Tibial artery (tissue), 4 donors: ENCODE measurements around the gene DAB2.

Experiments
- DNase-seq, 2 donors: peaks; one replicate each; pipeline ENCODE4 v3.0.0-alpha.2; 2019
- H3K27ac ChIP-seq, 2 donors: fragments of 200-600 bp; sonication (generic) in 1 of 2; 1 replicate in 1 of 2; 2 replicates in 1 of 2; pipeline ENCODE4 v1.5.1; 2018 to 2019; ENCODE audit warnings: mild to moderate bottlenecking in 1 of 2
- H3K27me3 ChIP-seq, 2 donors: fragments of 200-600 bp; sonication (generic) in 1 of 2; one replicate each; pipeline versions ENCODE4 v1.5.1 to v1.6.0; 2016 to 2019
- H3K36me3 ChIP-seq, 3 donors: fragments of 200-600 bp; sonication (generic) in 2 of 3; one replicate each; pipeline ENCODE4 v1.5.1; 2016 to 2019; ENCODE audit warnings: mild to moderate bottlenecking in 2 of 3
- H3K4me1 ChIP-seq, 4 donors: fragments of 200-600 bp; sonication (generic) in 2 of 4; 1 replicate in 3 of 4; 2 replicates in 1 of 4; pipeline ENCODE4 v1.5.1; 2016 to 2019
- H3K4me3 ChIP-seq, 2 donors: fragments of 200-600 bp; sonication (generic) in 1 of 2; 1 replicate in 1 of 2; 2 replicates in 1 of 2; pipeline ENCODE4 v1.5.1; 2018 to 2019; ENCODE audit warnings: mild to moderate bottlenecking in 2 of 2
- H3K9me3 ChIP-seq, 3 donors: fragments of 200-600 bp; sonication (generic) in 1 of 3; one replicate each; pipeline ENCODE4 v1.5.1; 2016 to 2019
- intact Hi-C: fragments of 100-400 bp; cut with DNase I; formaldehyde crosslinking; loops from one replicate; pipeline ENCODE4 v1.15.0; 2023; ENCODE audit warnings: low total_unique reads
- TF ChIP-seq, protein P1 (sequence below), 2 experiments: fragments of 200-600 bp in 1 of 2; fragments of 450-650 bp in 1 of 2; IDR thresholded peaks; one replicate each; pipeline ENCODE4 v1.5.1; 2017 to 2019; ENCODE audit warnings: antibody characterized with exemption in 2 of 2, mild to moderate bottlenecking in 1 of 2, moderate library complexity in 1 of 2

Gene DAB2

DNA sequence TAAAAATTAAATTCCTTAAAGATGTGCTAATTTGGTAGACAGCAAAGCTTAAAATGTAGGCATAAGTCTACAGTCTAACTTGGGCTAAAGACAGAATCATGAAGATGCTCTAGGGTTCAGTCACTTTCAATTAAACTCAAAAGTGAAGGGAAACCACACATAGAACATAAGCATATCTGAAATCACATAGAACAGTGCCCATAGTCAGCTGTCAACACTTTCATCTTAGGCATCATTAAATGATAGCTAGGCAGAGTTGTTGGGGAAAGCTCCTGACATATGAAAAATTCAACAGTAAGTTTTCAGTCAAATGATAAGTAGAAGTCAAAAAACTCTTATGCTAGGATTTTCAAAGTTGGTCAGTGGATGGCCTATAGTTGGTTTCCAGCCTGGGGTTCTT, 11.0 kb downstream of the DAB2 start:
- peaks cover 0 to 79% (median 37%) of the 10 kb centered on the region in 4 donors for H3K4me1 ChIP-seq
- no peaks in the 10 kb centered on the region for H3K27me3 ChIP-seq
- H3K4me3 ChIP-seq, result no peak overlapping the region
- TF ChIP-seq, protein P1, sequence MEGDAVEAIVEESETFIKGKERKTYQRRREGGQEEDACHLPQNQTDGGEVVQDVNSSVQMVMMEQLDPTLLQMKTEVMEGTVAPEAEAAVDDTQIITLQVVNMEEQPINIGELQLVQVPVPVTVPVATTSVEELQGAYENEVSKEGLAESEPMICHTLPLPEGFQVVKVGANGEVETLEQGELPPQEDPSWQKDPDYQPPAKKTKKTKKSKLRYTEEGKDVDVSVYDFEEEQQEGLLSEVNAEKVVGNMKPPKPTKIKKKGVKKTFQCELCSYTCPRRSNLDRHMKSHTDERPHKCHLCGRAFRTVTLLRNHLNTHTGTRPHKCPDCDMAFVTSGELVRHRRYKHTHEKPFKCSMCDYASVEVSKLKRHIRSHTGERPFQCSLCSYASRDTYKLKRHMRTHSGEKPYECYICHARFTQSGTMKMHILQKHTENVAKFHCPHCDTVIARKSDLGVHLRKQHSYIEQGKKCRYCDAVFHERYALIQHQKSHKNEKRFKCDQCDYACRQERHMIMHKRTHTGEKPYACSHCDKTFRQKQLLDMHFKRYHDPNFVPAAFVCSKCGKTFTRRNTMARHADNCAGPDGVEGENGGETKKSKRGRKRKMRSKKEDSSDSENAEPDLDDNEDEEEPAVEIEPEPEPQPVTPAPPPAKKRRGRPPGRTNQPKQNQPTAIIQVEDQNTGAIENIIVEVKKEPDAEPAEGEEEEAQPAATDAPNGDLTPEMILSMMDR (IDR thresholded peaks at IDR 0.05), result no peak
- H3K36me3 ChIP-seq, result peaks cover 0 to 14% (median 0%) of the 10 kb centered on the region in 3 donors
- DNase-seq, result no peak
- intact Hi-C loops, result no loop called here
- H3K27ac ChIP-seq, result no peak overlapping the region
- H3K9me3 ChIP-seq, result no peaks in the 10 kb centered on the region

DNA sequence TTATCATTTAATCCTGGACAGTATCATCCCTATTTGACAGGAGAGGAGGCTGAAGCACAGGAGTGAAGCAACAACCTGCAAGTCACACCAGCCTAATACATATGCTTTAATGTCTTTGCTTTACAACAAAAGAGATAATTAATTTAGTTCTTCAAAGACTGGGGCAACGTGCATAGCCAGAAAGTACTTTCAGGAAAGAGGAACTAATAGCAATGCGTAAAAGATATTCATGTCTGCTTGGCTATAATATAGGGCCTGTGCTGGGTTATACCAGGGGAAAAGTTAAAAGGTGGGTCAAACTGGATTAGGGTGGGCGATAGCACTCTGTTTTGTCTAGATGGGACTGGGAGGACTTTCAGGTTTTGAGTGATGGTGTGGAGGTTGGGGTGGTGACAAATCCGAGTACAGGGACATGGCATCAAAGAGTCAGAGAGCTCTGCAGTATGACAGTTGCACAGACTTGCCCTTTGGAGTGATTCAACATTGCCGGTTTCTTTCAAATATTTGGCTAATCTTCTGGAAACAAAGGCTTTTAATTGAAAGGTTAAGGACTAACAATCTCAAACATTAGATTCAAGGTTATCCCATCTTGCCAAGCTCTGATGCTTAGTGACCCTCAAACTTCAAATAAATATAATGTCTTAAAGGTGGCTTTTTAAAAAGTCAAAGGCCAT, 11.9 kb downstream of the DAB2 start:
- intact Hi-C loops, result no loop called here
- no peaks in the 10 kb centered on the region for H3K9me3 ChIP-seq
- peaks cover 0 to 14% (median 0%) of the 10 kb centered on the region in 3 donors for H3K36me3 ChIP-seq
- TF ChIP-seq, protein P1 (IDR thresholded peaks at IDR 0.05), result no peak
- peaks cover 0 to 82% (median 38%) of the 10 kb centered on the region in 4 donors for H3K4me1 ChIP-seq
- H3K4me3 ChIP-seq, result no peak overlapping the region
- no peak for DNase-seq
- H3K27me3 ChIP-seq, result no peaks in the 10 kb centered on the region
- peak overlapping the region in 1 of 2 donors; percentile 67 for H3K27ac ChIP-seq

DNA sequence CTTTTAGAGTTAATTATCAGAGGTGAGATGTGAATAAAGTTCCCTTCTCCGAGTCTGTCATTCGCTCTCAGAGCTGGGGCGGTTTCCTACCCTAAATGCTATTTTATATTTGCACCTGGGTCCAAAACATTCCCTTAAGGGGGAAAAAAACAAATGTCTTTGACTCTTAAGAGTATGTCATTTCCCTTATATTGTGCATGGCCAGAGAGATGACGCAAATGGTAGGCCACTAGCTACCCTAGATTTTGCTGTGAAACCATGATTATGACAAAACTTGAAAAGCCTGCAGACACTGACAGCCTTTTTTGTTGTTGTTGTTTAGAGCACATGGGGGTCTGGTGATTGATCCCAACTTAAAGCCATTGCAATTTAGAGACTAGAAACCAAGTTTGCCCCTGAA, 12.8 kb downstream of the DAB2 start:
- no peak overlapping the region for H3K4me3 ChIP-seq
- peak overlapping the region; percentile 67 to 71 for H3K27ac ChIP-seq
- no peak for DNase-seq
- H3K36me3 ChIP-seq, result peaks cover 0 to 7% (median 0%) of the 10 kb centered on the region in 3 donors
- TF ChIP-seq, protein P1 (IDR thresholded peaks at IDR 0.05), result no peak
- H3K4me1 ChIP-seq, result peaks cover 0 to 82% (median 38%) of the 10 kb centered on the region in 4 donors
- no peaks in the 10 kb centered on the region for H3K27me3 ChIP-seq
- intact Hi-C loops, result no loop called here
- H3K9me3 ChIP-seq, result no peaks in the 10 kb centered on the region

DNA sequence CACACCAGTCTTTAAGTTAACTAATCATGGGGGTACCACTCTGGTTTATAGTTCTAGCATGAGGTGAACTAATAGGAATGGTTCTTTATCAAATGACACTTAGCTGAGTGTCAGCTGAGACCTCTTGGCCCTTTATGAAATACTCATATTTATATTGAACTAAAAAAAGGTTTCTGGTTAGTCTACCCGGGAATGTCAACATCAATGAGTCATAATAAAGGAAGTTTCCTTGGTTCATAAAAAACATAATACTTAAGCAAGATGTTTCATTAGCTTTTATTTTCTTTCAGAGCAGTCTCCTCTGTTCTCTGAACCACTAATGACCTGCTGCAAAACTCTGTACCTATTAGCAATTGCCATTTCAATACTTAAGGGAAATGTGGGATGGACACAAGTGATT, 13.7 kb downstream of the DAB2 start:
- Histone ChIP-seq H3K4me3 (no peak overlapping the region), H3K36me3 (no peaks in the 10 kb centered on the region), H3K4me1 (peaks cover 0 to 76% (median 35%) of the 10 kb centered on the region in 4 donors), H3K9me3 (no peaks in the 10 kb centered on the region), H3K27me3 (no peaks in the 10 kb centered on the region), H3K27ac (peak overlapping the region; percentile 67 to 71)
- intact Hi-C loops, result no loop called here
- TF ChIP-seq, protein P1 (IDR thresholded peaks at IDR 0.05), result no peak
- no peak for DNase-seq

DNA sequence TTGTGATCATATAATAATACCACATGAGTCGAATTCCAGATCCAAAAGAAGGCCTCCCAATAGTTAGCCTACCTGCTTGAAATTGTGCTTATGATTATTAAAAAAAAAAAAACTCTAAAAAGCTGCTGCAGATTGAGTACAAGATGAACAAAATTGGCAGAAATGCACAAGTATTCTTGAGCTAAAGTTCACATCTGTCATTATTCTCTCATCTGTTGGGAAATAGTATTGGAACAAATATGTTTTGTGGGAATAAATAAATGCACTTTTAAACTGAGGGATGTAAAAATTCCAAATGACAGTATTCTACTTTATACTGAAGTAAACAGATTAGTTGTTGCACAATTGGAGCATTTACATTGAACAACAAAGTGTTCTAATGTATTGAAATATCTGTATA, 15.7 kb downstream of the DAB2 start:
- H3K4me1 ChIP-seq, result peaks cover 0 to 68% (median 32%) of the 10 kb centered on the region in 4 donors
- no peaks in the 10 kb centered on the region for H3K9me3 ChIP-seq
- peak overlapping the region; percentile 67 to 71 for H3K27ac ChIP-seq
- H3K4me3 ChIP-seq, result no peak overlapping the region
- no peaks in the 10 kb centered on the region for H3K27me3 ChIP-seq
- TF ChIP-seq, protein P1 (IDR thresholded peaks at IDR 0.05), result no peak
- DNase-seq, result no peak
- intact Hi-C loops, result no loop called here
- no peaks in the 10 kb centered on the region for H3K36me3 ChIP-seq
